ENCODE results near the gene C12orf42.

C12orf42 gene

GRCh38 chr12:103348935-103349334 lies 146.8 kb downstream of the C12orf42 start:
- no peak for TF ChIP-seq CTCF (IDR thresholded peaks at IDR 0.05; ENCODE audit: unreplicated experiment in 3 of 3)

GRCh38 chr12:103336940-103337339 lies 158.8 kb downstream of the C12orf42 start:
- Mint-ChIP-seq H3K27ac (no peak overlapping the region), H3K4me1 (no peaks in the 10 kb centered on the region)

More at GRCh38 chr12:103348935-103349334, 146.8 kb downstream of the C12orf42 start:
- no peaks in the 10 kb centered on the region for H3K4me1 Mint-ChIP-seq
- H3K27me3 Mint-ChIP-seq (ENCODE audit: low read depth) = no peaks in the 10 kb centered on the region
- H3K36me3 Mint-ChIP-seq (ENCODE audit: low read depth) = no peaks in the 10 kb centered on the region
- H3K9me3 Mint-ChIP-seq = no peaks in the 10 kb centered on the region
- no peak overlapping the region for H3K27ac Mint-ChIP-seq
- H3K4me3 Mint-ChIP-seq = no peak overlapping the region

GRCh38 chr12:103334466-103334865 lies 161.3 kb downstream of the C12orf42 start:
- Mint-ChIP-seq H3K36me3 (ENCODE audit: low read depth) (no peaks in the 10 kb centered on the region), H3K9me3 (no peaks in the 10 kb centered on the region), H3K4me3 (no peak overlapping the region), H3K4me1 (no peaks in the 10 kb centered on the region), H3K27ac (no peak overlapping the region), H3K27me3 (ENCODE audit: low read depth) (no peaks in the 10 kb centered on the region)
- TF ChIP-seq CTCF (IDR thresholded peaks at IDR 0.05; ENCODE audit: unreplicated experiment in 3 of 3) = no peak

More at GRCh38 chr12:103336940-103337339, 158.8 kb downstream of the C12orf42 start:
- TF ChIP-seq CTCF (IDR thresholded peaks at IDR 0.05; ENCODE audit: unreplicated experiment in 3 of 3) = no peak
- H3K9me3 Mint-ChIP-seq = peaks cover 4% of the 10 kb centered on the region
- no peaks in the 10 kb centered on the region for H3K27me3 Mint-ChIP-seq (ENCODE audit: low read depth)
- no peaks in the 10 kb centered on the region for H3K36me3 Mint-ChIP-seq (ENCODE audit: low read depth)
- no peak overlapping the region for H3K4me3 Mint-ChIP-seq

GRCh38 chr12:103333676-103334075 lies 162.1 kb downstream of the C12orf42 start:
- Mint-ChIP-seq H3K4me1 (no peaks in the 10 kb centered on the region), H3K27me3 (ENCODE audit: low read depth) (no peaks in the 10 kb centered on the region), H3K36me3 (ENCODE audit: low read depth) (no peaks in the 10 kb centered on the region), H3K9me3 (no peaks in the 10 kb centered on the region), H3K4me3 (no peak overlapping the region), H3K27ac (no peak overlapping the region)
- no peak for TF ChIP-seq CTCF (IDR thresholded peaks at IDR 0.05; ENCODE audit: unreplicated experiment in 3 of 3)

- no peak overlapping the region for H3K4me3 Mint-ChIP-seq
- no peaks in the 10 kb centered on the region for H3K36me3 Mint-ChIP-seq (ENCODE audit: low read depth)
- H3K4me1 Mint-ChIP-seq = no peaks in the 10 kb centered on the region
- no peaks in the 10 kb centered on the region for H3K27me3 Mint-ChIP-seq (ENCODE audit: low read depth)
- TF ChIP-seq CTCF (IDR thresholded peaks at IDR 0.05; ENCODE audit: unreplicated experiment in 3 of 3) = no peak
- H3K27ac Mint-ChIP-seq = no peak overlapping the region
- no peaks in the 10 kb centered on the region for H3K9me3 Mint-ChIP-seq
Measured at GRCh38 chr12:103331643-103332042, 164.1 kb downstream of the C12orf42 start.

GRCh38 chr12:103330672-103331071 lies 165.1 kb downstream of the C12orf42 start:
- H3K4me3 Mint-ChIP-seq = no peak overlapping the region
- H3K9me3 Mint-ChIP-seq = no peaks in the 10 kb centered on the region
- no peak overlapping the region for H3K27ac Mint-ChIP-seq
- H3K4me1 Mint-ChIP-seq = no peaks in the 10 kb centered on the region
- no peaks in the 10 kb centered on the region for H3K27me3 Mint-ChIP-seq (ENCODE audit: low read depth)
- TF ChIP-seq CTCF (IDR thresholded peaks at IDR 0.05; ENCODE audit: unreplicated experiment in 3 of 3) = no peak
- no peaks in the 10 kb centered on the region for H3K36me3 Mint-ChIP-seq (ENCODE audit: low read depth)
